Subcutaneous abdominal adipose tissue (tissue), 5 donors: Measurements from ENCODE around the gene CACNA1B.

ENCODE experiments used
- H3K27ac ChIP-seq: one replicate; pipeline ENCODE4 v1.7.0; 2013; ENCODE audit warnings: low read depth, mild to moderate bottlenecking, inconsistent platforms, low read length, moderate library complexity
- H3K27me3 ChIP-seq, 5 donors: one replicate each; pipeline ENCODE4 v1.7.0; 2013; ENCODE audit warnings: low read length in 5 of 5, inconsistent platforms in 1 of 5; ENCODE audit not compliant: control insufficient read depth in 5 of 5, insufficient read depth in 4 of 5
- H3K36me3 ChIP-seq, 5 donors: one replicate each; pipeline ENCODE4 v1.7.0; 2013; ENCODE audit warnings: low read length in 5 of 5; ENCODE audit not compliant: control insufficient read depth in 5 of 5, insufficient read depth in 5 of 5
- H3K4me1 ChIP-seq, 5 donors: one replicate each; pipeline ENCODE4 v1.7.0; 2013; ENCODE audit warnings: low read length in 5 of 5, mild to moderate bottlenecking in 3 of 5, moderate library complexity in 1 of 5; ENCODE audit not compliant: control insufficient read depth in 5 of 5, insufficient read depth in 5 of 5
- H3K4me3 ChIP-seq, 5 donors: one replicate each; pipeline ENCODE4 v1.7.0; 2013; ENCODE audit warnings: low read length in 5 of 5, low read depth in 1 of 5
- H3K9ac ChIP-seq, 5 donors: one replicate each; pipeline ENCODE4 v1.7.0; 2013; ENCODE audit warnings: low read length in 5 of 5, mild to moderate bottlenecking in 4 of 5, moderate library complexity in 3 of 5
- H3K9me3 ChIP-seq, 5 donors: one replicate each; pipeline ENCODE4 v1.7.0; 2013; ENCODE audit warnings: low read length in 5 of 5; ENCODE audit not compliant: control insufficient read depth in 5 of 5
- donor health status: healthy.
- donor health status: healthy.
- donor health status: healthy.
- donor health status: healthy.
- donor health status: healthy.

CACNA1B gene

DNA sequence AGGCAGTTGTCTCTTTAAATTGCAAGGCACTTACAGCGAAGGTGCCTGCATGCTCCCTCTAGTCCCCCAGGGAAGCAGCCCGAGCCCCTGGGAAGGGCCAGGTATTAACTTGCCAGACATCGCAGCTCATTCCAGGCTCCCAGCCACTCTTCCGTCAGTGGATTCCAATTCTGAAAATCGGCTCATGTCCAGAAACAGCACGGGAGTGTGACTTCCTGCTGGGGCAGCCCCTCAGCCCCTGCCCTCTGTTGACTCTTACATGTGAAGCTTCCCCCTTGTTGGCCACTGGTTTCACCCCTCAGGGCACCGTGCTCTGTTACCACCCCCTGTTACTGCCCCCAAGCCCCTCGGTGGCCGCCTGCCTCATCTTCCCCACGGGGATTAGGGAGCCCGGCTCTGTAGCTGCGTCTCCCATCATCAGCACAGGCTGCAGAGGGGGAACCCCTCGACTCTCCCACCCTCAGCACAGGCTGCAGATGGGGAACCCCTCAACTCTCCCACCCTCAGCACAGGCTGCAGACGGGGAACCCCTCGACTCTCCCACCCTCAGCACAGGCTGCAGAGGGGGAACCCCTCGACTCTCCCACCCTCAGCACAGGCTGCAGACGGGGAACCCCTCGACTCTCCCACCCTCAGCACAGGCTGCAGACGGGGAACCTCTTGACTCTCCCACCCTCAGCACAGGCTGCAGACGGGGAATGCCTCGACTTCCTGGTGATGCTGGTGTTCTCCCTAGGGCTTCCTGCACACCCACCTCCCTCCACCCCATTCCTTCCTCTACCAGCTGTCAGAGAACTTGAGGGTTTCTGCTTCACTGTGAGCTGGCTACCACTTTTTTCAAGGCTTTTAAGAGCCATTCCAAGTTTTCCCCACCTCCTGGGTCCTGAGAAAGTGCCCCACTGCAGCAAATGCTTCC is 11.1 kb upstream of the CACNA1B start:
- peaks cover 3 to 8% (median 7%) of the 10 kb centered on the region in 5 donors for H3K27me3 ChIP-seq
- H3K27ac ChIP-seq: no peak overlapping the region
- no peaks in the 10 kb centered on the region for H3K36me3 ChIP-seq

GRCh38 chr9:137870432-137870831 is 7.2 kb upstream of the CACNA1B start:
- H3K27me3 ChIP-seq: peaks cover 8 to 15% (median 8%) of the 10 kb centered on the region in 5 donors
- H3K9me3 ChIP-seq: peaks cover 0 to 7% (median 1%) of the 10 kb centered on the region in 5 donors
- no peak overlapping the region for H3K4me3 ChIP-seq
- no peaks in the 10 kb centered on the region for H3K4me1 ChIP-seq
- no peaks in the 10 kb centered on the region for H3K36me3 ChIP-seq
- no peak overlapping the region for H3K27ac ChIP-seq
- H3K9ac ChIP-seq: no peak overlapping the region

More for the DNA sequence above, 11.1 kb upstream of the CACNA1B start:
- peaks cover 0 to 5% (median 0%) of the 10 kb centered on the region in 5 donors for H3K9me3 ChIP-seq
- H3K9ac ChIP-seq: no peak overlapping the region
- H3K4me1 ChIP-seq: no peaks in the 10 kb centered on the region
- H3K4me3 ChIP-seq: no peak overlapping the region

DNA sequence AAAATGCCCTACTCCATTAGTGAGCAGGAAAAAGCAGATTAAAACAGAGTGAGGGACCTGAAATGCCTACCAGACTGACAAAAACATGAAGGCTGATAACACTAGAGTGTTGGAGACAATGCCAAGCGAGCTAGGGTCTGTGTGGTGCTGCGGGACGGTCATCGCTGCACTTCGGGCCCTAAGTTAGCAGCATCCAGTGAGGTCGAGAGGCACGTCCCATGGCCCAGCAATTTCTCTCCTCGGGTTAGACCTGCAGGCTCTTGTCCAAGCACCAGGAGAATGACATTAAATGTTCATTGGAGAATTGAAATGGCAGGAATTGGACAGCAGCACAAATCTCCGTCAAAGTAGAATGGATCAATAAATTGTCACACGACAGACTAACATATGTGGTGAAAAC is 5.3 kb upstream of the CACNA1B start:
- Histone ChIP-seq H3K27me3 (peaks cover 14 to 28% (median 20%) of the 10 kb centered on the region in 5 donors), H3K27ac (no peak overlapping the region), H3K4me3 (no peak overlapping the region), H3K36me3 (no peaks in the 10 kb centered on the region), H3K4me1 (no peaks in the 10 kb centered on the region), H3K9ac (no peak overlapping the region), H3K9me3 (peaks cover 0 to 12% (median 4%) of the 10 kb centered on the region in 5 donors)

- Histone ChIP-seq H3K9me3 (peaks cover 0 to 12% (median 4%) of the 10 kb centered on the region in 5 donors), H3K36me3 (no peaks in the 10 kb centered on the region), H3K27me3 (peaks cover 16 to 30% (median 22%) of the 10 kb centered on the region in 5 donors), H3K27ac (no peak overlapping the region), H3K4me1 (peaks cover 0 to 3% (median 3%) of the 10 kb centered on the region in 5 donors), H3K4me3 (no peak overlapping the region), H3K9ac (no peak overlapping the region)
Measured at GRCh38 chr9:137873408-137873807, 4.2 kb upstream of the CACNA1B start.

- Histone ChIP-seq H3K36me3 (no peaks in the 10 kb centered on the region), H3K9ac (no peak overlapping the region), H3K4me1 (peaks cover 0 to 8% (median 5%) of the 10 kb centered on the region in 5 donors), H3K9me3 (peaks cover 0 to 12% (median 4%) of the 10 kb centered on the region in 5 donors), H3K4me3 (no peak overlapping the region), H3K27ac (no peak overlapping the region), H3K27me3 (peaks cover 20 to 35% (median 27%) of the 10 kb centered on the region in 5 donors)
Measured at GRCh38 chr9:137873858-137874362, 3.7 kb upstream of the CACNA1B start.

- Histone ChIP-seq H3K4me3 (no peak overlapping the region), H3K27me3 (peaks cover 23 to 49% (median 37%) of the 10 kb centered on the region in 5 donors), H3K36me3 (no peaks in the 10 kb centered on the region), H3K9me3 (peaks cover 0 to 10% (median 4%) of the 10 kb centered on the region in 5 donors), H3K4me1 (peaks cover 0 to 8% (median 5%) of the 10 kb centered on the region in 5 donors), H3K27ac (no peak overlapping the region), H3K9ac (no peak overlapping the region)
Measured at GRCh38 chr9:137875354-137875753, 2.2 kb upstream of the CACNA1B start.

DNA sequence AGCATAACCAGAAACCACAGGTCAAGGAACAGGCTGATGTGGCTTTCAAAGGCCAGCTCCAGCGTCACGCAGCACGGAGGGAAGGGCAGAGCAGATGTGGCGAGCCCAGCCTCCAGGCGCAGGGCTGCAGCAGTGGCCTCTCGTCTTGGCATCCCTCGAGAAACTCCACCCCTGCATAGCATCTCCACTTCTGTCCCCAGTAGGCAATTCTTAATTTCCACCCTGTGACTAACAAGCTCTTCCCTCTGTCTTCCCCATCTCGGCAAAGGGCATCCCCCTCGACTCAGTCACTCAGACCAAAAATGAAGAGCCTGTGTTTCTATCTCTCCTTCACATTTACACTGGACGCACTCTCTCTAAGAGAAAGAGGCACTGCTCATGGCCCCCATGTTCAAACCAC is 1.7 kb upstream of the CACNA1B start:
- H3K9me3 ChIP-seq: peaks cover 0 to 10% (median 4%) of the 10 kb centered on the region in 5 donors
- no peaks in the 10 kb centered on the region for H3K36me3 ChIP-seq
- H3K9ac ChIP-seq: no peak overlapping the region
- no peak overlapping the region for H3K4me3 ChIP-seq
- peaks cover 0 to 8% (median 5%) of the 10 kb centered on the region in 5 donors for H3K4me1 ChIP-seq
- no peak overlapping the region for H3K27ac ChIP-seq
- peaks cover 23 to 50% (median 37%) of the 10 kb centered on the region in 5 donors for H3K27me3 ChIP-seq

GRCh38 chr9:137876269-137876668 is 1.3 kb upstream of the CACNA1B start:
- Histone ChIP-seq H3K9me3 (peaks cover 0 to 10% (median 4%) of the 10 kb centered on the region in 5 donors), H3K36me3 (no peaks in the 10 kb centered on the region), H3K9ac (no peak overlapping the region), H3K4me3 (no peak overlapping the region), H3K27me3 (peaks cover 23 to 50% (median 37%) of the 10 kb centered on the region in 5 donors), H3K27ac (no peak overlapping the region), H3K4me1 (peaks cover 0 to 8% (median 5%) of the 10 kb centered on the region in 5 donors)

DNA sequence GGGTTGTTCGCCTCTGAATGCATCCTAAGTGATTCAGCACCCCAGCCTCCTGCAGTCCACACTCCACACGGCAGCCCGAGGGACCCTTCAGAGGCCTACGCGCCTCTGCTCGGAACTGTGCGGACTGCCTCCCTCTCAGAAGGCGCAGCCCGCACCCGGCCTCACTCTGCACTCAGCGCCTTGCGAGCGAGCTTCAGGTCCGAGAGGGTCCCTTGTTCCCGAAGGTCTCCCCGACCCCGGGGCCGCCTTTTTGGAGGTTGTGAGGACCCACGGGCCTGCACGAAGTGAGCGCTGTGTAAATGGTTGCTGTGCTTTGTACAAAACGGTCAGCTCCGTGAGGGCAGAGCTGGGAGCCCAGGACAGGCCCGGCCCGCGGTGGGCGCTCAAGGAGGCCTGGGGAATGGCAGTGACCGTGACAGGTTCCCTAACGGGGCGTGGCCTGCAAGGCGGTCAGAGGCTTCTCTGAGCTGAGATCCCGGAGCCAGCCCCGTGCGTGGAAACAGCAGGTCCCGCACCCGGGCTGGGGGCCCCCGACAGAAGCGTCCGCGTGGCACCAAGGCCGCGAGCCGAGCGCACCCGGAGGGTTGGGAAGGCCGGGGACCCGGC is 698 bp upstream of the CACNA1B start:
- Histone ChIP-seq H3K9me3 (peaks cover 0 to 9% (median 4%) of the 10 kb centered on the region in 5 donors), H3K27me3 (peaks cover 23 to 50% (median 37%) of the 10 kb centered on the region in 5 donors), H3K27ac (no peak overlapping the region), H3K4me3 (no peak overlapping the region), H3K9ac (no peak overlapping the region), H3K4me1 (peaks cover 0 to 8% (median 5%) of the 10 kb centered on the region in 5 donors), H3K36me3 (no peaks in the 10 kb centered on the region)
